CD4-positive, alpha-beta T cell treated with Interleukin-21 for 1 hour (primary cell): Measurements from ENCODE around the gene KRTAP10-3.
A peak's percentile ranks its signal among the peaks of the same experiment; 100 is the strongest.

ENCODE experiments used
- DNase-seq: peaks from one replicate; pipeline ENCODE4 v3.0.0-alpha.2; 2020

The KRTAP10-3 gene

GRCh38 chr21:44514746-44515358 lies 43.7 kb downstream of the KRTAP10-3 start:
- no peak for DNase-seq

GRCh38 chr21:44514218-44514520 lies 44.4 kb downstream of the KRTAP10-3 start:
- no peak for DNase-seq

GRCh38 chr21:44513389-44514217 lies 45.0 kb downstream of the KRTAP10-3 start:
- no peak for DNase-seq

- DNase-seq: no peak
Observed at GRCh38 chr21:44512496-44513388, 45.9 kb downstream of the KRTAP10-3 start.

- no peak for DNase-seq
Observed at GRCh38 chr21:44511938-44512275, 46.7 kb downstream of the KRTAP10-3 start.

GRCh38 chr21:44511219-44511937 lies 47.2 kb downstream of the KRTAP10-3 start:
- no peak for DNase-seq

GRCh38 chr21:44510508-44511218 lies 47.9 kb downstream of the KRTAP10-3 start:
- peak; percentile 80 for DNase-seq

- DNase-seq: no peak
Observed at GRCh38 chr21:44510109-44510507, 48.5 kb downstream of the KRTAP10-3 start.

- DNase-seq: no peak
Observed at GRCh38 chr21:44509539-44509938, 49.1 kb downstream of the KRTAP10-3 start.

GRCh38 chr21:44508711-44509445 lies 49.7 kb downstream of the KRTAP10-3 start:
- DNase-seq: no peak

- no peak for DNase-seq
Observed at GRCh38 chr21:44508426-44508710, 50.2 kb downstream of the KRTAP10-3 start.
